Measurements from ENCODE around the gene KNCN. TPM values are rescaled to one million over a fixed set of nuclear protein-coding genes. Genes with fewer than 3 reads are reported as not detected.

Gene KNCN
- total RNA-seq, 1 experiment from 2014 or later = not detected

- Histone ChIP-seq H3K4ac (ENCODE audit: low read depth, low read length) (no peak overlapping the region), H2BK12ac (ENCODE audit: insufficient read length, low read depth, low read length) (no peak overlapping the region)
- no peak overlapping the region for H3K27ac Mint-ChIP-seq
Measured at GRCh38 chr1:46563341-46563740, 11.9 kb upstream of the KNCN start.

More at GRCh38 chr1:46563341-46563740, 11.9 kb upstream of the KNCN start:
- no peaks in the 10 kb centered on the region for H3K23me2 ChIP-seq (ENCODE audit: insufficient read length, low read depth, low read length, poor library complexity, severe bottlenecking)
- no peak overlapping the region for H3K27ac ChIP-seq (ENCODE audit: insufficient read length, low read depth, low read length)
- H4K91ac ChIP-seq (ENCODE audit: insufficient read length, low read depth, low read length) = no peak overlapping the region
- H3K4me2 ChIP-seq (ENCODE audit: insufficient read depth, insufficient read length, low read length) = no peak overlapping the region
- no peak overlapping the region for H3T11ph ChIP-seq (ENCODE audit: low read length)
- DNase-seq = no peak
- H3K4me1 Mint-ChIP-seq = peaks cover 3 to 9% of the 10 kb centered on the region in 2 experiments
- H3K9me3 ChIP-seq (ENCODE audit: control insufficient read depth, low read depth, low read length) = no peaks in the 10 kb centered on the region
- H2AK5ac ChIP-seq (ENCODE audit: insufficient read length, low read length) = no peak overlapping the region
- no peak overlapping the region for H4K5ac ChIP-seq (ENCODE audit: insufficient read length, low read depth, low read length)
- no peaks in the 10 kb centered on the region for H3K4me1 ChIP-seq (ENCODE audit: insufficient read depth, low read length)
- no peak overlapping the region for H3K23ac ChIP-seq (ENCODE audit: insufficient read length, low read depth, low read length)
- no peaks in the 10 kb centered on the region for H4K20me1 ChIP-seq (ENCODE audit: control insufficient read depth, insufficient read depth, insufficient read length)
- no peak overlapping the region for H2BK20ac ChIP-seq (ENCODE audit: low read depth, low read length, poor library complexity, severe bottlenecking)
- H3K9me3 Mint-ChIP-seq = no peaks in the 10 kb centered on the region
- H3K36me3 Mint-ChIP-seq (ENCODE audit: insufficient read depth in 1 of 3, low read depth in 3 of 3) = peaks cover 0 to 6% (median 3%) of the 10 kb centered on the region in 3 experiments; a peak in 2 of 7 replicates
- no peak overlapping the region for H3K18ac ChIP-seq (ENCODE audit: insufficient read length, low read depth, low read length)
- H2BK120ac ChIP-seq (ENCODE audit: low read depth, low read length, poor library complexity, severe bottlenecking) = no peak overlapping the region
- no peak overlapping the region for H3K4me3 Mint-ChIP-seq
- H2BK15ac ChIP-seq (ENCODE audit: low read depth, low read length) = no peak overlapping the region
- no peaks in the 10 kb centered on the region for H3K27me3 Mint-ChIP-seq (ENCODE audit: low read depth)
- no peak overlapping the region for H4K8ac ChIP-seq (replicated peaks; ENCODE audit: insufficient read length, low read depth, low read length)
- no peak overlapping the region for H3K9ac ChIP-seq (ENCODE audit: extremely low read depth, insufficient read length, low read length)
- H3K79me1 ChIP-seq (ENCODE audit: insufficient read depth, low read depth, low read length, poor library complexity, severe bottlenecking) = no peaks in the 10 kb centered on the region
- H3K14ac ChIP-seq (ENCODE audit: insufficient read depth, low read length) = no peak overlapping the region
- H3K27me3 ChIP-seq (ENCODE audit: insufficient read depth, low read length) = no peaks in the 10 kb centered on the region
- H2AFZ ChIP-seq (ENCODE audit: low read length) = no peak overlapping the region
- H3K79me2 ChIP-seq (ENCODE audit: insufficient read depth, low read length) = no peaks in the 10 kb centered on the region
- no peak overlapping the region for H2BK5ac ChIP-seq (ENCODE audit: insufficient read length, low read length)
- TF ChIP-seq CTCF (conservative IDR thresholded peaks at IDR 0.05) = no peak
- no CpG with 5 or more reads among the region's 4 CpGs for WGBS (ENCODE audit: extremely low coverage, insufficient read length, low lambda C conversion rate)
- H3K56ac ChIP-seq (ENCODE audit: insufficient read length, low read depth, low read length) = no peak overlapping the region
